Measurements from ENCODE around the gene ZNF469. TPM values are rescaled to one million over a fixed set of nuclear protein-coding genes. Genes with fewer than 3 reads are reported as not detected.

The ZNF469 gene
- total RNA-seq, 4 donors from 2014 or later = 0.14 to 0.75 (median 0.54) TPM

GRCh38 chr16:88355093-88355388 lies 27.7 kb upstream of the ZNF469 start:
- Histone ChIP-seq H3K9me3 (no peaks in the 10 kb centered on the region), H3K4me1 (no peaks in the 10 kb centered on the region), H3K36me3 (no peaks in the 10 kb centered on the region), H3K27ac (no peak overlapping the region), H3K4me3 (no peak overlapping the region), H3K27me3 (no peaks in the 10 kb centered on the region)
- intact Hi-C loops (cut with DNase I; ENCODE audit: low total_unique reads) = no loop called here
- DNase-seq = no peak
- no peak for TF ChIP-seq POLR2AphosphoS5 (IDR thresholded peaks at IDR 0.05)
- TF ChIP-seq CTCF (IDR thresholded peaks at IDR 0.05) = no peak
- TF ChIP-seq POLR2A (IDR thresholded peaks at IDR 0.05) = no peak
- no peak for TF ChIP-seq EP300 (IDR thresholded peaks at IDR 0.05; ENCODE audit: low read depth)
- 73% methylated on average over 6 of the region's 6 CpGs; no CpG with 5 or more reads in 1 of the 2 donors for WGBS, 2 donors (ENCODE audit: low coverage in 1 of 2)
- in situ Hi-C loops (cut with MboI; ENCODE audit: low pct_ligation_motif_present in 1 of 4, low pct_unique_long_range_greater_than_20kb in 1 of 4, low sequenced_read_pairs in 3 of 4) = no loop called here

- no peak for DNase-seq
- no peak overlapping the region for H3K27ac ChIP-seq
- intact Hi-C loops (cut with DNase I; ENCODE audit: low total_unique reads) (no loop called here), in situ Hi-C loops (cut with MboI; ENCODE audit: low pct_ligation_motif_present in 1 of 4, low pct_unique_long_range_greater_than_20kb in 1 of 4, low sequenced_read_pairs in 3 of 4) (no loop called here)
- no peak overlapping the region for H3K4me3 ChIP-seq
- H3K27me3 ChIP-seq = no peaks in the 10 kb centered on the region
- TF ChIP-seq POLR2AphosphoS5 (IDR thresholded peaks at IDR 0.05) = no peak
- TF ChIP-seq EP300 (IDR thresholded peaks at IDR 0.05; ENCODE audit: low read depth) = no peak
- no peak for TF ChIP-seq POLR2A (IDR thresholded peaks at IDR 0.05)
- no peak for TF ChIP-seq CTCF (IDR thresholded peaks at IDR 0.05)
- no peaks in the 10 kb centered on the region for H3K9me3 ChIP-seq
- H3K4me1 ChIP-seq = no peaks in the 10 kb centered on the region
- 91% methylated on average over 28 of the region's 28 CpGs; no CpG with 5 or more reads in 1 of the 2 donors for WGBS, 2 donors (ENCODE audit: low coverage in 1 of 2)
- H3K36me3 ChIP-seq = no peaks in the 10 kb centered on the region
Measured at GRCh38 chr16:88355389-88356123, 27.2 kb upstream of the ZNF469 start.

GRCh38 chr16:88356124-88356726 lies 26.5 kb upstream of the ZNF469 start:
- WGBS, 2 donors (ENCODE audit: low coverage in 1 of 2) = 71% methylated on average over 15 of the region's 15 CpGs; no CpG with 5 or more reads in 1 of the 2 donors

More at GRCh38 chr16:88356124-88356726, 26.5 kb upstream of the ZNF469 start:
- H3K27ac ChIP-seq = no peak overlapping the region
- in situ Hi-C loops (cut with MboI; ENCODE audit: low pct_ligation_motif_present in 1 of 4, low pct_unique_long_range_greater_than_20kb in 1 of 4, low sequenced_read_pairs in 3 of 4) = no loop called here
- no peak for DNase-seq
- no peaks in the 10 kb centered on the region for H3K36me3 ChIP-seq
- intact Hi-C loops (cut with DNase I; ENCODE audit: low total_unique reads) = no loop called here
- no peaks in the 10 kb centered on the region for H3K9me3 ChIP-seq
- H3K4me1 ChIP-seq = no peaks in the 10 kb centered on the region
- H3K4me3 ChIP-seq = no peak overlapping the region
- no peaks in the 10 kb centered on the region for H3K27me3 ChIP-seq
- no peak for TF ChIP-seq POLR2AphosphoS5 (IDR thresholded peaks at IDR 0.05)
- no peak for TF ChIP-seq POLR2A (IDR thresholded peaks at IDR 0.05)
- TF ChIP-seq CTCF (IDR thresholded peaks at IDR 0.05) = no peak
- TF ChIP-seq EP300 (IDR thresholded peaks at IDR 0.05; ENCODE audit: low read depth) = no peak

All from transverse colon (tissue), 4 donors.